SK-N-SH treated with all-trans-retinoic acid at 6 μM for 48 hours (cell line): Measurements from ENCODE around the gene LRRC23.

ENCODE experiments used
- ARNTL ChIP-seq: fragments of 450-650 bp; formaldehyde crosslinking; IDR thresholded peaks from 2 replicates; pipeline ENCODE4 v1.5.0; 2020; ENCODE audit warnings: low read depth, mild to moderate bottlenecking, moderate library complexity, borderline replicate concordance
- BACH2 ChIP-seq: fragments of 250-450 bp; sonication (Bioruptor Pico); IDR thresholded peaks from 2 replicates; pipeline ENCODE4 v1.9.0; 2021; ENCODE audit warnings: mild to moderate bottlenecking, borderline replicate concordance
- CREB5 ChIP-seq: fragments of 250-450 bp; sonication (Bioruptor Pico); IDR thresholded peaks from 2 replicates; pipeline ENCODE4 v1.5.1; 2020; ENCODE audit warnings: low read depth, mild to moderate bottlenecking, moderate library complexity
- ISL1 ChIP-seq: fragments of 250-450 bp; sonication (Bioruptor Pico); IDR thresholded peaks from 2 replicates; pipeline ENCODE4 v2.1.2; 2022; ENCODE audit warnings: mild to moderate bottlenecking, moderate library complexity
- PATZ1 ChIP-seq: fragments of 250-450 bp; sonication (Bioruptor Pico); IDR thresholded peaks from 2 replicates; pipeline ENCODE4 v1.8.0; 2020; ENCODE audit warnings: mild to moderate bottlenecking, moderate library complexity, borderline replicate concordance
- RARB ChIP-seq: fragments of 250-450 bp; sonication (Bioruptor Pico); IDR thresholded peaks from 2 replicates; pipeline ENCODE4 v1.8.0; 2021; ENCODE audit warnings: mild to moderate bottlenecking, moderate library complexity
- TCF4 ChIP-seq: fragments of 250-450 bp; sonication (Bioruptor Pico); IDR thresholded peaks from 2 replicates; pipeline ENCODE4 v1.8.0; 2021; ENCODE audit warnings: mild to moderate bottlenecking, moderate library complexity, borderline replicate concordance
- TOX ChIP-seq: fragments of 250-450 bp; sonication (Bioruptor Pico); IDR thresholded peaks from 2 replicates; pipeline ENCODE4 v1.8.0; 2021; ENCODE audit warnings: mild to moderate bottlenecking, moderate library complexity, borderline replicate concordance
- ZC3H10 ChIP-seq: fragments of 250-450 bp; sonication (Bioruptor Pico); IDR thresholded peaks from 2 replicates; pipeline ENCODE4 v1.5.1; 2021; ENCODE audit warnings: mild to moderate bottlenecking, moderate library complexity
- ZFP3 ChIP-seq: fragments of 250-450 bp; sonication (Bioruptor Pico); IDR thresholded peaks from 2 replicates; pipeline ENCODE4 v1.5.0; 2020; ENCODE audit warnings: mild to moderate bottlenecking, moderate library complexity
- ZFP30 ChIP-seq: fragments of 450-650 bp; formaldehyde crosslinking; IDR thresholded peaks from 2 replicates; pipeline ENCODE4 v1.5.0; 2022; ENCODE audit warnings: mild to moderate bottlenecking, moderate library complexity
- ZNF565 ChIP-seq: fragments of 450-650 bp; formaldehyde crosslinking; conservative IDR thresholded peaks from 2 replicates; pipeline ENCODE4 v1.5.0; 2020; ENCODE audit warnings: low read depth, mild to moderate bottlenecking, moderate library complexity
- ZNF8 ChIP-seq: fragments of 450-650 bp; formaldehyde crosslinking; IDR thresholded peaks from 2 replicates; pipeline ENCODE4 v1.5.0; 2020; ENCODE audit warnings: mild to moderate bottlenecking, moderate library complexity

DNA sequence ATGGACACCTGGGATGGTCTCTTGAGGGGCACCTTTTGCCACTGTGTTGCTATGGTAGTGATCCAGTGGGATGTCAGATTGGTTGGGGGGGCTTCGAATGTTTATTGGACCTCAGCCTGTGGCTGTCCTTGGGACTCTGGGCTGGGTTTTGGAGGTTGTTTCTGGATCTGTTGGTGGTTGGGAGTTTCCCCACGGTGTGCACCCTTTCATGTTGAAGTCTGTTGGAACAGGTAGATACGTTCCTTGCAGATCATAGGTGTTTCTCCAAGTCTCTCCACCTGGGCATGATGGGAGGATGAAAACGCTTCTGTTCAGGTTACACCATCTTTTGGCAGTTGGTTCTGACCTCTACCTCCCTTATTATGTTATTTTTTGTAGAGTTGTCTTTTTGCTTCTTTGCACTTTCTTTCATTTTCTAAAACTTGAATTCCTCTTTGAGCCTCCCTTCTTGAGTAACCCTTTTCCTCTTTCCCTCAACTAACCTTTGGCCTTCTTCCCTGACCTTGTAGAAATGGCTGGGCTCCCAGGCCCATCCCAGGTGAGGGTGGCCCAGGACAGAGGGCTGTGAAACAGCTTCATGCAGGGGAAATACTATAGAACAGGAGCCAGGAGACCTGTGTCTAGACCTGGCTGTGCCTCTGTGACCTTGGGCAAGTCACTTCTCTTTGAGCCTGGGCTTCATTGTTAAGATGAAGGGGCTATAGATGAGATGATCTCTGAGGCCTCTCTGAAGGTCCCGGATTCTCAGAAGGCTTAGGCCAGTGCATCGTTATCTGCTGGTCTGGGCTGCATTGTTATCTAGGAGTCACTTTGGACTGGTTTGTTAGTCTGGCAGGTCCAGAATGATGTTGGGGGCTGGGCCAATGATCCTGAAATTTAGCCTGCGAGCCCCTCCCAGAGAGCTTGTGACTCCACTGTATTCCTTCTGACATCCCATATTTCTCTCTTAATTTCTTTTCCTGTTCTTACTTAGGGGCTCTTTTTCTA lies 25.1 kb downstream of the LRRC23 start:
- TF ChIP-seq ZC3H10 (CRISPR knock-in tag) = no peak
- TF ChIP-seq ZFP30 (CRISPR knock-in tag) = no peak
- no peak for TF ChIP-seq ZNF8 (CRISPR knock-in tag)
- TF ChIP-seq RARB (CRISPR knock-in tag) = no peak
- no peak for TF ChIP-seq TOX (CRISPR knock-in tag)
- no peak for TF ChIP-seq ZFP3
- TF ChIP-seq BACH2 (CRISPR knock-in tag) = no peak
- no peak for TF ChIP-seq CREB5 (CRISPR knock-in tag)
- no peak for TF ChIP-seq ARNTL (CRISPR knock-in tag)
- TF ChIP-seq TCF4 (CRISPR knock-in tag) = no peak
- TF ChIP-seq ISL1 (CRISPR knock-in tag) = no peak
- TF ChIP-seq PATZ1 = no peak
- no peak for TF ChIP-seq ZNF565 (CRISPR knock-in tag)
